NB4 (cell line): ENCODE measurements around the gene FNTB.

Experiments used
- CTCF ChIP-seq: IDR thresholded peaks from one replicate; pipeline ENCODE4 v1.5.1; 2012; ENCODE audit warnings: low read depth, low read length
- POLR2A ChIP-seq: IDR thresholded peaks from 2 replicates; pipeline ENCODE4 v1.6.1; 2011; ENCODE audit warnings: mild to moderate bottlenecking; ENCODE audit not compliant: insufficient read length; ENCODE audit errors: extremely low read depth

- TF ChIP-seq CTCF, result no peak
- TF ChIP-seq POLR2A, result no peak
Measured at GRCh38 chr14:64973026-64973442, 13.7 kb upstream of the FNTB start.
